ENCODE data around the gene KLHDC7B.
A peak's percentile ranks its signal among the peaks of the same experiment; 100 is the strongest.

Gene KLHDC7B

GRCh38 chr22:50545522-50546325, at the start of gene KLHDC7B:
Gene KLHDC7B, plus strand, starts transcription at chr22:50545899. Its CDS starts 345 bp downstream, at chr22:50546244.
- DNase-seq (ENCODE audit: low read depth in 2 of 2) = no peak

- DNase-seq (ENCODE audit: low read depth in 2 of 2) = no peak
Observed at GRCh38 chr22:50497093-50497492, 48.6 kb upstream of the KLHDC7B start.

- DNase-seq (ENCODE audit: low read depth in 2 of 2) = peak; percentile 44 to 72
Observed at GRCh38 chr22:50498322-50498890, 47.3 kb upstream of the KLHDC7B start.

GRCh38 chr22:50500452-50500851, 45.2 kb upstream of the KLHDC7B start:
- DNase-seq (ENCODE audit: low read depth in 2 of 2) = no peak

- no peak for DNase-seq (ENCODE audit: low read depth in 2 of 2)
Observed at GRCh38 chr22:50502096-50502495, 43.6 kb upstream of the KLHDC7B start.

- DNase-seq (ENCODE audit: low read depth in 2 of 2) = no peak
Observed at GRCh38 chr22:50502628-50503474, 42.8 kb upstream of the KLHDC7B start.

- no peak for DNase-seq (ENCODE audit: low read depth in 2 of 2)
Observed at GRCh38 chr22:50503475-50504145, 42.1 kb upstream of the KLHDC7B start.

GRCh38 chr22:50504369-50505211, 41.1 kb upstream of the KLHDC7B start:
- no peak for DNase-seq (ENCODE audit: low read depth in 2 of 2)

- no peak for DNase-seq (ENCODE audit: low read depth in 2 of 2)
Observed at GRCh38 chr22:50505276-50505775, 40.4 kb upstream of the KLHDC7B start.

- no peak for DNase-seq (ENCODE audit: low read depth in 2 of 2)
Observed at GRCh38 chr22:50505776-50506610, 39.7 kb upstream of the KLHDC7B start.

- no peak for DNase-seq (ENCODE audit: low read depth in 2 of 2)
Observed at GRCh38 chr22:50506611-50507420, 38.9 kb upstream of the KLHDC7B start.

GRCh38 chr22:50507421-50507990, 38.2 kb upstream of the KLHDC7B start, which contains the start of gene LMF2:
Gene LMF2, minus strand, starts transcription at chr22:50507702. Its CDS starts 27 bp downstream, at chr22:50507675.
- peak; percentile 88 to 94 for DNase-seq (ENCODE audit: low read depth in 2 of 2)

- DNase-seq (ENCODE audit: low read depth in 2 of 2) = peak; percentile 95 to 96
Observed at GRCh38 chr22:50507991-50508884, 37.5 kb upstream of the KLHDC7B start, which contains the start of gene NCAPH2. Gene NCAPH2, plus strand, starts transcription at chr22:50508224. Its CDS starts 114 bp downstream, at chr22:50508338.

- no peak for DNase-seq (ENCODE audit: low read depth in 2 of 2)
Observed at GRCh38 chr22:50508897-50509296, 36.8 kb upstream of the KLHDC7B start.

- DNase-seq (ENCODE audit: low read depth in 2 of 2) = no peak
Observed at GRCh38 chr22:50513175-50513574, 32.5 kb upstream of the KLHDC7B start.

GRCh38 chr22:50516068-50516467, 29.6 kb upstream of the KLHDC7B start:
- DNase-seq (ENCODE audit: low read depth in 2 of 2) = no peak

GRCh38 chr22:50516891-50517290, 28.8 kb upstream of the KLHDC7B start:
- no peak for DNase-seq (ENCODE audit: low read depth in 2 of 2)

Data from stimulated activated CD4-positive, alpha-beta T cell treated with anti-CD3 and anti-CD28 coated beads, Interleukin-15, amount 100 ng/mL, for 48 hours (primary cell).